Vagina (tissue), 2 donors: Measurements from ENCODE around the gene C10orf90.

Experiments
- CTCF ChIP-seq, 3 experiments: fragments of 450-650 bp in 2 of 3; fragments of 200-600 bp in 1 of 3; sonication (generic) in 1 of 3; IDR thresholded peaks; one replicate each; pipeline ENCODE4 v1.5.1; 2017 to 2019; ENCODE audit warnings: antibody characterized with exemption in 3 of 3, mild to moderate bottlenecking in 2 of 3, moderate library complexity in 2 of 3
- POLR2AphosphoS5 ChIP-seq, 2 donors: sonication (generic); formaldehyde crosslinking; IDR thresholded peaks; one replicate each; pipeline ENCODE4 v1.9.0; 2017; ENCODE audit warnings: antibody characterized with exemption in 2 of 2, mild to moderate bottlenecking in 2 of 2, low read depth in 1 of 2; ENCODE audit not compliant: insufficient read depth in 1 of 2

- no peak for TF ChIP-seq CTCF (IDR thresholded peaks at IDR 0.05)
- TF ChIP-seq POLR2AphosphoS5 (IDR thresholded peaks at IDR 0.05; ENCODE audit: insufficient read depth in 1 of 2, low read depth in 1 of 2): no peak
Observed at GRCh38 chr10:126509182-126509581, 161.3 kb downstream of the C10orf90 start.
